ENCODE measurements around the gene MS4A6E.

The MS4A6E gene

DNA sequence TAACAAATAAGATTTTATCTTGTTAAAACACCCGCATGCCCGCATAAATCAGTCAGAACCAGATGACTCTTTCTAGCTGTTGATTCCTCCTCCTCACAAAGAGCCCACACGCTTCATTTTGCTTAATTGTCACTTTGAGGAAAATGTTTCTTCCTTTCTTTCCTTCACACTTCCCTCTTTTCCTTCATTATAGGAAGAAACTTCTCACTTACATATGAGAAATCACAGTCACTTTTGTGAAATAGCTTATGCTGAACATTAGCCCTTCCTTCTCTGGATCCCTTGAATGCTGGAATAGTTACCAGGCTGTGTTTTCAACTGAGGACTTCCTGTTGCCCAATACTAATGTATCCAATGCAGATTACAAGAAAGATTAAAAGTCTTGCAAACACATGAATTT, 5.8 kb downstream of the MS4A6E start (continued):
- TF ChIP-seq, protein P1, sequence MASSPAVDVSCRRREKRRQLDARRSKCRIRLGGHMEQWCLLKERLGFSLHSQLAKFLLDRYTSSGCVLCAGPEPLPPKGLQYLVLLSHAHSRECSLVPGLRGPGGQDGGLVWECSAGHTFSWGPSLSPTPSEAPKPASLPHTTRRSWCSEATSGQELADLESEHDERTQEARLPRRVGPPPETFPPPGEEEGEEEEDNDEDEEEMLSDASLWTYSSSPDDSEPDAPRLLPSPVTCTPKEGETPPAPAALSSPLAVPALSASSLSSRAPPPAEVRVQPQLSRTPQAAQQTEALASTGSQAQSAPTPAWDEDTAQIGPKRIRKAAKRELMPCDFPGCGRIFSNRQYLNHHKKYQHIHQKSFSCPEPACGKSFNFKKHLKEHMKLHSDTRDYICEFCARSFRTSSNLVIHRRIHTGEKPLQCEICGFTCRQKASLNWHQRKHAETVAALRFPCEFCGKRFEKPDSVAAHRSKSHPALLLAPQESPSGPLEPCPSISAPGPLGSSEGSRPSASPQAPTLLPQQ (tag by site-specific recombination; IDR thresholded peaks at IDR 0.05), result no peak
- TF ChIP-seq, protein P2, sequence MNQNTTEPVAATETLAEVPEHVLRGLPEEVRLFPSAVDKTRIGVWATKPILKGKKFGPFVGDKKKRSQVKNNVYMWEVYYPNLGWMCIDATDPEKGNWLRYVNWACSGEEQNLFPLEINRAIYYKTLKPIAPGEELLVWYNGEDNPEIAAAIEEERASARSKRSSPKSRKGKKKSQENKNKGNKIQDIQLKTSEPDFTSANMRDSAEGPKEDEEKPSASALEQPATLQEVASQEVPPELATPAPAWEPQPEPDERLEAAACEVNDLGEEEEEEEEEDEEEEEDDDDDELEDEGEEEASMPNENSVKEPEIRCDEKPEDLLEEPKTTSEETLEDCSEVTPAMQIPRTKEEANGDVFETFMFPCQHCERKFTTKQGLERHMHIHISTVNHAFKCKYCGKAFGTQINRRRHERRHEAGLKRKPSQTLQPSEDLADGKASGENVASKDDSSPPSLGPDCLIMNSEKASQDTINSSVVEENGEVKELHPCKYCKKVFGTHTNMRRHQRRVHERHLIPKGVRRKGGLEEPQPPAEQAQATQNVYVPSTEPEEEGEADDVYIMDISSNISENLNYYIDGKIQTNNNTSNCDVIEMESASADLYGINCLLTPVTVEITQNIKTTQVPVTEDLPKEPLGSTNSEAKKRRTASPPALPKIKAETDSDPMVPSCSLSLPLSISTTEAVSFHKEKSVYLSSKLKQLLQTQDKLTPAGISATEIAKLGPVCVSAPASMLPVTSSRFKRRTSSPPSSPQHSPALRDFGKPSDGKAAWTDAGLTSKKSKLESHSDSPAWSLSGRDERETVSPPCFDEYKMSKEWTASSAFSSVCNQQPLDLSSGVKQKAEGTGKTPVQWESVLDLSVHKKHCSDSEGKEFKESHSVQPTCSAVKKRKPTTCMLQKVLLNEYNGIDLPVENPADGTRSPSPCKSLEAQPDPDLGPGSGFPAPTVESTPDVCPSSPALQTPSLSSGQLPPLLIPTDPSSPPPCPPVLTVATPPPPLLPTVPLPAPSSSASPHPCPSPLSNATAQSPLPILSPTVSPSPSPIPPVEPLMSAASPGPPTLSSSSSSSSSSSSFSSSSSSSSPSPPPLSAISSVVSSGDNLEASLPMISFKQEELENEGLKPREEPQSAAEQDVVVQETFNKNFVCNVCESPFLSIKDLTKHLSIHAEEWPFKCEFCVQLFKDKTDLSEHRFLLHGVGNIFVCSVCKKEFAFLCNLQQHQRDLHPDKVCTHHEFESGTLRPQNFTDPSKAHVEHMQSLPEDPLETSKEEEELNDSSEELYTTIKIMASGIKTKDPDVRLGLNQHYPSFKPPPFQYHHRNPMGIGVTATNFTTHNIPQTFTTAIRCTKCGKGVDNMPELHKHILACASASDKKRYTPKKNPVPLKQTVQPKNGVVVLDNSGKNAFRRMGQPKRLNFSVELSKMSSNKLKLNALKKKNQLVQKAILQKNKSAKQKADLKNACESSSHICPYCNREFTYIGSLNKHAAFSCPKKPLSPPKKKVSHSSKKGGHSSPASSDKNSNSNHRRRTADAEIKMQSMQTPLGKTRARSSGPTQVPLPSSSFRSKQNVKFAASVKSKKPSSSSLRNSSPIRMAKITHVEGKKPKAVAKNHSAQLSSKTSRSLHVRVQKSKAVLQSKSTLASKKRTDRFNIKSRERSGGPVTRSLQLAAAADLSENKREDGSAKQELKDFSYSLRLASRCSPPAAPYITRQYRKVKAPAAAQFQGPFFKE (tag by site-specific recombination; IDR thresholded peaks at IDR 0.05; ENCODE audit: borderline replicate concordance), result no peak
- TF ChIP-seq KLF10 (tag by site-specific recombination; IDR thresholded peaks at IDR 0.05) (no peak), ZNF146 (tag by site-specific recombination; IDR thresholded peaks at IDR 0.05) (no peak), ZNF677 (tag by site-specific recombination; IDR thresholded peaks at IDR 0.05) (no peak)

DNA sequence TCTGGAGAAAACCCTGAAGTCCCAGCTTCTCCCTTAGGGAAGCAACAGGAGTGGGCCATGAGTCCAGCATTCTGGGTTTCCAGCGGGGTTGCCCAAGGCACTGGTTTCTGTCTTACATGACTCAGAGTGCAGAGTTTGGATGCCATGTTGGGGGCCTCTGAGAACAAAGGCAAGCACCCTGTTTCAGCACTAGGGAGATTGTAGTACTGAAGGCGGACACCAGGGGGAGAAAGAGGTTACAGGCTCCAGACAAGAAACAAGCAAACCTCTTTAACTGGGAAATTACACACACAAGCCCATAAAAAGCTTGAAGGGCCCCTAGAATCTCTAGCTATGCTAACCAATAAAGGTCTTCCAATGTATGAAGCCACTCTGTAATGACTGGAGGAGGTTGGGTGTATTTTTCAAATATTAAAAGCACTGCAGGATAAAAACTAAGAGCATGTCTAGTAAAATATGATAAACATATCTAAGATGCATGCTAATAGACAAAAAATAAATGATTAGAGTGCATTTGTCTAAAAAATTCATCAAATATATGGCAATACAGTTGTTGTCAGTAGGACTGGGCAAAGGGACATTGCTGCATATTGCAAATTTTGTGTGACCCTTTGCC, 7.1 kb downstream of the MS4A6E start:
- TF ChIP-seq ZNF266 (tag by site-specific recombination; IDR thresholded peaks at IDR 0.05; ENCODE audit: low read depth), result no peak
- 0 out of 2 replicates have a peak, but pooled peaks have one; percentile 11 for TF ChIP-seq ZNF654 (tag by site-specific recombination; IDR thresholded peaks at IDR 0.05; ENCODE audit: low read depth)
- TF ChIP-seq PBX3 (CRISPR knock-in tag; IDR thresholded peaks at IDR 0.05), result no peak
- H3K4me3 ChIP-seq (ENCODE audit: low read depth, low read length), result no peak overlapping the region
- POLR2A ChIA-PET, result no interaction called here
- H3K36me3 ChIP-seq (ENCODE audit: control insufficient read depth in 2 of 2, insufficient read depth in 1 of 2, low read length in 2 of 2), result no peaks in the 10 kb centered on the region
- CTCF ChIA-PET, result interaction anchor here (0.5 to 4.5 kb wide), 23 partner anchors 8 to 665 kb away, joined by 3 to 30 read pairs (median 3); partner anchors contain the start of gene PATL1
- H3K4me1 ChIP-seq (ENCODE audit: control insufficient read depth, insufficient read depth, low read length), result no peaks in the 10 kb centered on the region
- no peaks in the 10 kb centered on the region for H3K9me3 ChIP-seq (ENCODE audit: control insufficient read depth, insufficient read depth, low read depth, low read length)
- H3K27ac ChIP-seq (ENCODE audit: extremely low read depth, low read depth, low read length), result no peak overlapping the region

DNA sequence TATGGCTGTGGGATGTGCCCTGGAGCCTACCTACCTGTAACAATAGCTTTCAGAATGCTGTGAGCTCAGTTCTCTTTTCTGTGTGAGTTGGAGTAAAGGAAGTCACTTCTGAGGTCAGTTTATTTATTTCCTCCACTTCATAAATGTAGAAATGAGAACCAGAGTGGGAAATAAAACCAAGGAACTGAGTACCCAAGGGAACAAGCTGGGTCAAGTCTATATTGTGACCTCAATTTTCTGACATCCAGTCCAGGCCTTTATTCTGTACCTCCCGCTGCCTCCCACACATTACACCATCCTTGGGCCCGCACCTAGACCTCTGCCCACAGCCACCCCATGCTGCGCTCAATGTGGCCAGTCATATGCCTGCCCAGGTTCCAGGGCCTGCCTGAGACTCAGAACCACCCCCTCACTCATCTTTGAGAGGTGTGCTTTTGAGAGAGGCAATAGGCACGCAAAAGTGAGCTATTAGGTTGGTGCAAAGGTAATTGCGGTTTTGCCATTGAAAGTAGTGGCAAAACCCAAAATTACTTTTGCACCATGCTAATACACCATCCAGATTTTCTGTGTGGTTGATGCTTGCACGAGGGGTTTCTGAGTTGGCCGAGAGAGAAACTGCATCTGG, 9.8 kb downstream of the MS4A6E start:
- ChIA-PET POLR2A (no interaction called here), CTCF (interaction anchor here (0.6 kb wide), 1 partner anchor 281 kb away, joined by 3 read pairs; no protein-coding TSS in a partner anchor)
- H3K4me1 ChIP-seq (ENCODE audit: control insufficient read depth, insufficient read depth, low read length), result no peaks in the 10 kb centered on the region
- no peak overlapping the region for H3K4me3 ChIP-seq (ENCODE audit: low read depth, low read length)
- no peaks in the 10 kb centered on the region for H3K9me3 ChIP-seq (ENCODE audit: control insufficient read depth, insufficient read depth, low read depth, low read length)
- no peak overlapping the region for H3K27ac ChIP-seq (ENCODE audit: extremely low read depth, low read depth, low read length)
- no peaks in the 10 kb centered on the region for H3K36me3 ChIP-seq (ENCODE audit: control insufficient read depth in 2 of 2, insufficient read depth in 1 of 2, low read length in 2 of 2)
- TF ChIP-seq, protein P3, sequence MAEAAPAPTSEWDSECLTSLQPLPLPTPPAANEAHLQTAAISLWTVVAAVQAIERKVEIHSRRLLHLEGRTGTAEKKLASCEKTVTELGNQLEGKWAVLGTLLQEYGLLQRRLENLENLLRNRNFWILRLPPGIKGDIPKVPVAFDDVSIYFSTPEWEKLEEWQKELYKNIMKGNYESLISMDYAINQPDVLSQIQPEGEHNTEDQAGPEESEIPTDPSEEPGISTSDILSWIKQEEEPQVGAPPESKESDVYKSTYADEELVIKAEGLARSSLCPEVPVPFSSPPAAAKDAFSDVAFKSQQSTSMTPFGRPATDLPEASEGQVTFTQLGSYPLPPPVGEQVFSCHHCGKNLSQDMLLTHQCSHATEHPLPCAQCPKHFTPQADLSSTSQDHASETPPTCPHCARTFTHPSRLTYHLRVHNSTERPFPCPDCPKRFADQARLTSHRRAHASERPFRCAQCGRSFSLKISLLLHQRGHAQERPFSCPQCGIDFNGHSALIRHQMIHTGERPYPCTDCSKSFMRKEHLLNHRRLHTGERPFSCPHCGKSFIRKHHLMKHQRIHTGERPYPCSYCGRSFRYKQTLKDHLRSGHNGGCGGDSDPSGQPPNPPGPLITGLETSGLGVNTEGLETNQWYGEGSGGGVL (tag by site-specific recombination; IDR thresholded peaks at IDR 0.05), result no peak
- TF ChIP-seq, protein P4, sequence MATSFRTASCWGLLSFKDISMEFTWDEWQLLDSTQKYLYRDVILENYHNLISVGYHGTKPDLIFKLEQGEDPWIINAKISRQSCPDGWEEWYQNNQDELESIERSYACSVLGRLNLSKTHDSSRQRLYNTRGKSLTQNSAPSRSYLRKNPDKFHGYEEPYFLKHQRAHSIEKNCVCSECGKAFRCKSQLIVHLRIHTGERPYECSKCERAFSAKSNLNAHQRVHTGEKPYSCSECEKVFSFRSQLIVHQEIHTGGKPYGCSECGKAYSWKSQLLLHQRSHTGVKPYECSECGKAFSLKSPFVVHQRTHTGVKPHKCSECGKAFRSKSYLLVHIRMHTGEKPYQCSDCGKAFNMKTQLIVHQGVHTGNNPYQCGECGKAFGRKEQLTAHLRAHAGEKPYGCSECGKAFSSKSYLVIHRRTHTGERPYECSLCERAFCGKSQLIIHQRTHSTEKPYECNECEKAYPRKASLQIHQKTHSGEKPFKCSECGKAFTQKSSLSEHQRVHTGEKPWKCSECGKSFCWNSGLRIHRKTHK (tag by site-specific recombination; IDR thresholded peaks at IDR 0.05), result no peak

All from HEK293 (cell line).